ENCODE measurements around the gene LTB4R.

Gene LTB4R

GRCh38 chr14:24304019-24304387 is 7.3 kb upstream of the LTB4R start:
- no peak for DNase-seq

- DNase-seq: no peak
Measured at GRCh38 chr14:24307156-24307574, 4.1 kb upstream of the LTB4R start.

GRCh38 chr14:24307575-24308341 is 3.5 kb upstream of the LTB4R start, which contains the start of gene CIDEB:
CIDEB (minus strand) TSS chr14:24307977; CDS start chr14:24307858, 119 bp downstream.
- DNase-seq: peak; percentile 89 to 92 (median 90)

GRCh38 chr14:24308342-24309124 is 2.8 kb upstream of the LTB4R start:
- DNase-seq: no peak

GRCh38 chr14:24309538-24310264 is 1.6 kb upstream of the LTB4R start, which contains the start of gene LTB4R2:
LTB4R2 (plus strand) TSS chr14:24310140; CDS start chr14:24310665, 525 bp downstream.
- DNase-seq: no peak

- DNase-seq: no peak
Measured at GRCh38 chr14:24310265-24310645, 1.0 kb upstream of the LTB4R start.

GRCh38 chr14:24311837-24312615 is 724 bp downstream of the LTB4R start:
- peak; percentile 80 to 92 (median 86) for DNase-seq

- peak; percentile 77 to 89 (median 84) for DNase-seq
Measured at GRCh38 chr14:24312736-24313507, 1.6 kb downstream of the LTB4R start.

GRCh38 chr14:24313913-24314312 is 2.6 kb downstream of the LTB4R start:
- DNase-seq: no peak

- DNase-seq: no peak
Measured at GRCh38 chr14:24314377-24315193, 3.3 kb downstream of the LTB4R start.

GRCh38 chr14:24315243-24315806 is 4.0 kb downstream of the LTB4R start:
- no peak for DNase-seq

GRCh38 chr14:24315807-24316596 is 4.7 kb downstream of the LTB4R start:
- DNase-seq: no peak

- DNase-seq: no peak
Measured at GRCh38 chr14:24316597-24316950, 5.3 kb downstream of the LTB4R start.

GRCh38 chr14:24317141-24317928 is 6.0 kb downstream of the LTB4R start:
- peak; percentile 38 to 70 (median 54) for DNase-seq

- DNase-seq: no peak
Measured at GRCh38 chr14:24321212-24321975, 10.1 kb downstream of the LTB4R start.

- DNase-seq: no peak
Measured at GRCh38 chr14:24322672-24323071, 11.4 kb downstream of the LTB4R start.

GRCh38 chr14:24323341-24323740 is 12.0 kb downstream of the LTB4R start:
- no peak for DNase-seq

- DNase-seq: no peak
Measured at GRCh38 chr14:24324024-24324423, 12.7 kb downstream of the LTB4R start.
